Left ventricle myocardium inferior (tissue), 1 donor: ENCODE data around the gene ADCY5. TPM values are rescaled to one million over a fixed set of nuclear protein-coding genes. Genes with fewer than 3 reads are reported as not detected.

Experiments
- DNase-seq: peaks from one replicate; pipeline ENCODE4 v3.0.0-alpha.2; 2020
- H3K27ac ChIP-seq: fragments of 200-600 bp; replicated peaks from 2 replicates; pipeline ENCODE4 v1.8.0; 2021
- H3K27me3 ChIP-seq: fragments of 200-600 bp; 2 replicates; pipeline ENCODE4 v1.8.0; 2021; ENCODE audit warnings: low read depth
- H3K36me3 ChIP-seq: fragments of 200-600 bp; 2 replicates; pipeline ENCODE4 v1.8.0; 2021
- H3K4me1 ChIP-seq: fragments of 200-600 bp; 2 replicates; pipeline ENCODE4 v1.8.0; 2021
- H3K4me3 ChIP-seq: fragments of 200-600 bp; 2 replicates; pipeline ENCODE4 v1.8.0; 2021; ENCODE audit warnings: mild to moderate bottlenecking, moderate library complexity
- H3K9me3 ChIP-seq: fragments of 200-600 bp; replicated peaks from 2 replicates; pipeline ENCODE4 v1.8.0; 2021
- intact Hi-C: fragments of 100-400 bp; cut with micrococcal nuclease; formaldehyde crosslinking; loops from one replicate; pipeline ENCODE4 v1.11.0; 2022
- total RNA-seq: library from RNA; stranded (reverse); fragmentation: NEBNext Ultra II Directional; extraction: Animal tissue kit (Norgen Biotek cat#: 25700); gene quantifications from one replicate; pipeline ENCODE4 v1.2.1, GENCODE V29; 2021
- TF ChIP-seq, protein P1 (sequence below): fragments of 200-600 bp; IDR thresholded peaks from 2 replicates; pipeline ENCODE4 v1.8.0; 2021; ENCODE audit warnings: antibody characterized with exemption, mild to moderate bottlenecking, borderline replicate concordance
- donor health status: DM: no; HTN: yes; CAD: no; lungs with severe emphysema.

ADCY5 gene
- total RNA-seq, 1 donor from 2014 or later, result 249 TPM

- Histone ChIP-seq H3K4me3 (no peak overlapping the region), H3K9me3 (no peaks in the 10 kb centered on the region), H3K27me3 (no peaks in the 10 kb centered on the region), H3K4me1 (peaks cover 98% of the 10 kb centered on the region), H3K27ac (peak overlapping the region; percentile 87), H3K36me3 (no peaks in the 10 kb centered on the region)
- TF ChIP-seq, protein P1, sequence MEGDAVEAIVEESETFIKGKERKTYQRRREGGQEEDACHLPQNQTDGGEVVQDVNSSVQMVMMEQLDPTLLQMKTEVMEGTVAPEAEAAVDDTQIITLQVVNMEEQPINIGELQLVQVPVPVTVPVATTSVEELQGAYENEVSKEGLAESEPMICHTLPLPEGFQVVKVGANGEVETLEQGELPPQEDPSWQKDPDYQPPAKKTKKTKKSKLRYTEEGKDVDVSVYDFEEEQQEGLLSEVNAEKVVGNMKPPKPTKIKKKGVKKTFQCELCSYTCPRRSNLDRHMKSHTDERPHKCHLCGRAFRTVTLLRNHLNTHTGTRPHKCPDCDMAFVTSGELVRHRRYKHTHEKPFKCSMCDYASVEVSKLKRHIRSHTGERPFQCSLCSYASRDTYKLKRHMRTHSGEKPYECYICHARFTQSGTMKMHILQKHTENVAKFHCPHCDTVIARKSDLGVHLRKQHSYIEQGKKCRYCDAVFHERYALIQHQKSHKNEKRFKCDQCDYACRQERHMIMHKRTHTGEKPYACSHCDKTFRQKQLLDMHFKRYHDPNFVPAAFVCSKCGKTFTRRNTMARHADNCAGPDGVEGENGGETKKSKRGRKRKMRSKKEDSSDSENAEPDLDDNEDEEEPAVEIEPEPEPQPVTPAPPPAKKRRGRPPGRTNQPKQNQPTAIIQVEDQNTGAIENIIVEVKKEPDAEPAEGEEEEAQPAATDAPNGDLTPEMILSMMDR, result no peak
- DNase-seq, result peak; percentile 6
- intact Hi-C loops, result no loop called here
These were observed 111.7 kb downstream of the ADCY5 start for GRCh38 chr3:123337226-123337625.

DNA sequence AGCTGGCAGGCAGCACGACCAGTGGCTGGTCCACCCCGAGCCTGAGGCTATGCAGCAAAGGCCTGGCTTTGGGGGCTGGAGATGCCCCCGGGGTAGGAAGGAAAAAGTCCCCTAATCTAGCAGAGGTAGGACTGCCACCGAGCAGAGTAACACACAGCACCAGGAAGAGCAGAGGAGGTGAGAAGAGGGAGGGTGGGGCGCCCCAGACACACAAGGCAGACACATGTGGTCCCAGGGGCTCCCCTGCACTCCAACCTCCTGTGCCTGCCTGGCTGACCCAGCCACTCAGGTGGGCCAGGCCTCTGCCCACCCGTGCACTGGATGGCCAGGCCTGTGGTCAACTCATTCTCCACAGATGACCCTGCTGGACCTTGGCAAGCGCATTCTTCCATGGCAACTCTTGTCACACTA is 112.4 kb downstream of the ADCY5 start:
- peak; percentile 6 for DNase-seq
- intact Hi-C loops, result no loop called here
- Histone ChIP-seq H3K36me3 (no peaks in the 10 kb centered on the region), H3K27ac (peak overlapping the region; percentile 87), H3K9me3 (no peaks in the 10 kb centered on the region), H3K27me3 (no peaks in the 10 kb centered on the region), H3K4me3 (no peak overlapping the region), H3K4me1 (peaks cover 98% of the 10 kb centered on the region)
- TF ChIP-seq, protein P1, result no peak

- H3K27me3 ChIP-seq, result no peaks in the 10 kb centered on the region
- peak overlapping the region; percentile 57 for H3K4me3 ChIP-seq
- H3K27ac ChIP-seq, result peak overlapping the region; percentile 87
- peak; percentile 7 for DNase-seq
- H3K36me3 ChIP-seq, result no peaks in the 10 kb centered on the region
- TF ChIP-seq, protein P1, result no peak
- peaks cover 98% of the 10 kb centered on the region for H3K4me1 ChIP-seq
- no peaks in the 10 kb centered on the region for H3K9me3 ChIP-seq
- intact Hi-C loops, result no loop called here
These were observed 112.9 kb downstream of the ADCY5 start for GRCh38 chr3:123336001-123336400.

DNA sequence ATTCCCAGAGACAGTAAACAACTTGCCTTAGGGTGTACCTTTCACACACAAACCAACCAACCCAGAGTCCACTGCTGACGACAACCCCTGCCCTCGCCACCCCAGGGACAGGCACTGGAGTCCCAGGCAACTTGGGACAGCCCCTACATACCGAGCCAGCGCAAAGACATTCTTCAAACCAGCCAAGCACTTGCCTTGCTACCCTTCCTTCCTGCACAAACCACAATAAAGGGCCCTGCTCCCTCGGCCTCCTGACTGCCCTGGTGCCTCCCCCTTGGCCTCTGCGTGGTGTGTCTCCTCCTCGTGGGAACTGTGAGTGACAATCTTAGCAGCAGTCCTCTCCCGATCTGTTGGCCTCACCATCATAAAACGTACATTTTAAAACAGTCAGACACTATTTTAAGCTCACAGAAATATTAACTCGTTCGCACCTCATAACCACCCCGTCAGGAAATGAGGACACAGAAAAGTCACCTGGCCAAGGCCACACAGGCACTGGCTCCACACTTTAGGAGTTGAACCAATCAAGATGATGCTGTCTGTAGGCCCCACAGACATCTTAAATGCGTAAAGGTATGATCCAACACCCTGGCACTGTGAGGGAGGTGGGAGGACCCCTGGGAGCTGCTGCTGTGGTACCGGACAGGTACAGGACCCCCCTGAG is 113.8 kb downstream of the ADCY5 start:
- TF ChIP-seq, protein P1, result no peak
- Histone ChIP-seq H3K36me3 (no peaks in the 10 kb centered on the region), H3K4me3 (peak overlapping the region; percentile 57), H3K4me1 (peaks cover 98% of the 10 kb centered on the region), H3K27ac (peak overlapping the region; percentile 87), H3K9me3 (no peaks in the 10 kb centered on the region), H3K27me3 (no peaks in the 10 kb centered on the region)
- intact Hi-C loops, result no loop called here
- DNase-seq, result peak; percentile 20

- H3K4me1 ChIP-seq, result peaks cover 98% of the 10 kb centered on the region
These were observed 114.8 kb downstream of the ADCY5 start for GRCh38 chr3:123334056-123334455.

More at GRCh38 chr3:123334056-123334455, 114.8 kb downstream of the ADCY5 start:
- no peaks in the 10 kb centered on the region for H3K36me3 ChIP-seq
- peak; percentile 8 for DNase-seq
- TF ChIP-seq, protein P1, result no peak
- H3K4me3 ChIP-seq, result peak overlapping the region; percentile 57
- H3K27ac ChIP-seq, result peak overlapping the region; percentile 87
- no peaks in the 10 kb centered on the region for H3K27me3 ChIP-seq
- intact Hi-C loops, result no loop called here
- no peaks in the 10 kb centered on the region for H3K9me3 ChIP-seq
